Ascending aorta (tissue), 2 donors: ENCODE measurements around the gene ADAMTS12. TPM values are rescaled to one million over a fixed set of nuclear protein-coding genes. Genes with fewer than 3 reads are reported as not detected.

Experiments
- DNase-seq, 2 donors: peaks; one replicate each; pipeline ENCODE4 v3.0.0-alpha.2; 2019; ENCODE audit warnings: low spot score in 2 of 2
- H3K27ac ChIP-seq, 2 donors: fragments of 200-600 bp; sonication (generic); one replicate each; pipeline ENCODE4 v1.5.1; 2016 to 2017; ENCODE audit warnings: mild to moderate bottlenecking in 1 of 2
- H3K27me3 ChIP-seq: fragments of 200-600 bp; sonication (generic); one replicate; pipeline ENCODE4 v1.5.1; 2017
- H3K36me3 ChIP-seq, 2 donors: fragments of 200-600 bp; sonication (generic); one replicate each; pipeline ENCODE4 v1.5.1; 2016
- H3K4me1 ChIP-seq, 2 donors: fragments of 200-600 bp; sonication (generic); one replicate each; pipeline ENCODE4 v1.5.1; 2016 to 2017; ENCODE audit warnings: mild to moderate bottlenecking in 1 of 2
- H3K4me3 ChIP-seq, 2 donors: fragments of 200-600 bp; sonication (generic); one replicate each; pipeline ENCODE4 v1.5.1; 2016 to 2017; ENCODE audit warnings: mild to moderate bottlenecking in 1 of 2
- H3K9me3 ChIP-seq, 2 donors: fragments of 200-600 bp; sonication (generic); one replicate each; pipeline ENCODE4 v1.5.1; 2016
- intact Hi-C: fragments of 100-400 bp; cut with DNase I; formaldehyde crosslinking; loops from one replicate; pipeline ENCODE4 v1.15.1; 2023
- total RNA-seq: library from RNA; depleted of rRNA; stranded (reverse); fragments of >200 nt; gene quantifications from one replicate; pipeline ENCODE4 v1.1.0, GENCODE V29; 2016
- TF ChIP-seq, protein P1 (sequence below), 3 experiments: fragments of 200-600 bp in 2 of 3; fragments of 450-650 bp in 1 of 3; sonication (generic) in 2 of 3; IDR thresholded peaks; one replicate each; pipeline ENCODE4 v1.5.1; 2016 to 2019; ENCODE audit warnings: antibody characterized with exemption in 3 of 3, mild to moderate bottlenecking in 1 of 3, moderate library complexity in 1 of 3

ADAMTS12 gene
- total RNA-seq, 1 donor from 2014 or later = 1.4 TPM

- Histone ChIP-seq H3K27me3 (no peaks in the 10 kb centered on the region), H3K36me3 (peaks cover 8 to 14% of the 10 kb centered on the region in 2 donors)
- intact Hi-C loops = no loop called here
Measured at GRCh38 chr5:33479311-33479710, 412.5 kb downstream of the ADAMTS12 start.

DNA sequence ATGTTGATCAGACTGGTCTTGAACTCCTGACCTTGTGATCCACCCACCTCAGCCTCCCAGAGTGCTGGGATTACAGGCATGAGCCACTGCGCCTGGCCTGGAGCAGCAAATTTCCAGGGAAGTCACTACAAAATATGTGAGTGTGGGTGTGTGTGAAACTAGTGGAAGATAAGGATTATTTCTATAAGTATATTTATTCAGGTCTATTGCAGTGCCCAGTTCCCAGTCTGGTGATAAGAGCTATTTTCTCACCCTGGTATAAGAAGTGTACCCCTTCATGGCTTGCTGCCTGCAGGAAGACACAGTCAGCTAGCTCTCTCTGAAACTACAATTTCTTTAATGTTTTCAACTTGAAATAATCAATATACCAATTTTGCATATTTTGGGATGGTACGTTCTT, 414.0 kb downstream of the ADAMTS12 start:
- Histone ChIP-seq H3K4me1 (no peaks in the 10 kb centered on the region), H3K9me3 (no peaks in the 10 kb centered on the region), H3K27ac (no peak overlapping the region), H3K27me3 (no peaks in the 10 kb centered on the region), H3K4me3 (no peak overlapping the region), H3K36me3 (peaks cover 13 to 20% of the 10 kb centered on the region in 2 donors)
- intact Hi-C loops = no loop called here
- DNase-seq = no peak
- TF ChIP-seq, protein P1, sequence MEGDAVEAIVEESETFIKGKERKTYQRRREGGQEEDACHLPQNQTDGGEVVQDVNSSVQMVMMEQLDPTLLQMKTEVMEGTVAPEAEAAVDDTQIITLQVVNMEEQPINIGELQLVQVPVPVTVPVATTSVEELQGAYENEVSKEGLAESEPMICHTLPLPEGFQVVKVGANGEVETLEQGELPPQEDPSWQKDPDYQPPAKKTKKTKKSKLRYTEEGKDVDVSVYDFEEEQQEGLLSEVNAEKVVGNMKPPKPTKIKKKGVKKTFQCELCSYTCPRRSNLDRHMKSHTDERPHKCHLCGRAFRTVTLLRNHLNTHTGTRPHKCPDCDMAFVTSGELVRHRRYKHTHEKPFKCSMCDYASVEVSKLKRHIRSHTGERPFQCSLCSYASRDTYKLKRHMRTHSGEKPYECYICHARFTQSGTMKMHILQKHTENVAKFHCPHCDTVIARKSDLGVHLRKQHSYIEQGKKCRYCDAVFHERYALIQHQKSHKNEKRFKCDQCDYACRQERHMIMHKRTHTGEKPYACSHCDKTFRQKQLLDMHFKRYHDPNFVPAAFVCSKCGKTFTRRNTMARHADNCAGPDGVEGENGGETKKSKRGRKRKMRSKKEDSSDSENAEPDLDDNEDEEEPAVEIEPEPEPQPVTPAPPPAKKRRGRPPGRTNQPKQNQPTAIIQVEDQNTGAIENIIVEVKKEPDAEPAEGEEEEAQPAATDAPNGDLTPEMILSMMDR (IDR thresholded peaks at IDR 0.05) = no peak

More at GRCh38 chr5:33479311-33479710, 412.5 kb downstream of the ADAMTS12 start:
- TF ChIP-seq, protein P1 (IDR thresholded peaks at IDR 0.05) = no peak
- H3K9me3 ChIP-seq = no peaks in the 10 kb centered on the region
- no peak overlapping the region for H3K4me3 ChIP-seq
- no peaks in the 10 kb centered on the region for H3K4me1 ChIP-seq
- no peak for DNase-seq
- H3K27ac ChIP-seq = no peak overlapping the region

DNA sequence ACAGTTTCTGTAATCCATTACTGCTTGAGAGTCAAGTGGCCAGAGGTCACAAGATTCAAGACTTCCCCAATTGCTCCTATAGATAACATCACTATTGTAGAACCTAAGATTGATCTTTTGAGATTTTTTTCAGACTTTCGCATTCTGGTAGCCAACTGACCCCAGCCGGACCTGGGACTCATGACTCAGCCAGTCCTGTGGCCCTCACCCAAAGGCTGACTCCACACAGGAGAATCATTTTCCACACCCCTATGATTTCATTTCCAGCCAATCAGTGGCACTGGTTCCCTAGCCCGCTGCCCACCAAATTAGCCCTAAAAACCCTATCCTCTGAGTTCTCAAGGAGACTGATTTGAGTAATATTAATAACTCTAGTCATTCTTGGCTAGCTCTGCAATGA, 414.8 kb downstream of the ADAMTS12 start:
- peaks cover 16 to 28% of the 10 kb centered on the region in 2 donors for H3K36me3 ChIP-seq
- TF ChIP-seq, protein P1 (IDR thresholded peaks at IDR 0.05) = no peak
- H3K9me3 ChIP-seq = no peaks in the 10 kb centered on the region
- H3K4me3 ChIP-seq = no peak overlapping the region
- DNase-seq = no peak
- no peaks in the 10 kb centered on the region for H3K4me1 ChIP-seq
- H3K27me3 ChIP-seq = no peaks in the 10 kb centered on the region
- intact Hi-C loops = no loop called here
- H3K27ac ChIP-seq = no peak overlapping the region

- Histone ChIP-seq H3K27me3 (no peaks in the 10 kb centered on the region), H3K9me3 (no peaks in the 10 kb centered on the region), H3K27ac (no peak overlapping the region), H3K4me1 (no peaks in the 10 kb centered on the region), H3K36me3 (peaks cover 29 to 41% of the 10 kb centered on the region in 2 donors), H3K4me3 (no peak overlapping the region)
- TF ChIP-seq, protein P1 (IDR thresholded peaks at IDR 0.05) = no peak
- no peak for DNase-seq
- intact Hi-C loops = no loop called here
Measured at GRCh38 chr5:33475706-33476105, 416.1 kb downstream of the ADAMTS12 start.

GRCh38 chr5:33474931-33475499, 416.8 kb downstream of the ADAMTS12 start:
- Histone ChIP-seq H3K27ac (no peak overlapping the region), H3K36me3 (peaks cover 29 to 48% of the 10 kb centered on the region in 2 donors), H3K9me3 (no peaks in the 10 kb centered on the region), H3K4me1 (no peaks in the 10 kb centered on the region), H3K27me3 (no peaks in the 10 kb centered on the region), H3K4me3 (no peak overlapping the region)
- intact Hi-C loops = no loop called here
- TF ChIP-seq, protein P1 (IDR thresholded peaks at IDR 0.05) = no peak
- DNase-seq = no peak

DNA sequence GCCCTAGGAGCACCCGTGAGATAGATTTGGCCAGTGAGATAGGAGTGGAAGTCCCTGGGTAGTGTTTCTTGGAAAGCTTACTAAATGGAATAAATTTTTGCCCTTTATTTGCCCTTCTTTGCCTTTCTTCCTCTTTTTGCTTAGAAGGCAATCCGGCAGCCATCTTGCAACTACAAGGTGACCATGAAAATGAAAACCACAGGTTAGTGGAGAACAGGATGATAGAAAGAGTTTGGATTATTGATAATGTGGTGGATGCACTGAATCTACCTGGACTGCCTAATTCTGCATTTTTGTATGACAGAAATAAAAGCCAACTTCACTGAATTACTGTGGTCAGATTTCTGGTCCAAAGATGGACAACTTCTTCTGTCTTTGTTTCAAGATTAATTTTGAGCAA, 417.8 kb downstream of the ADAMTS12 start:
- no peaks in the 10 kb centered on the region for H3K9me3 ChIP-seq
- H3K27me3 ChIP-seq = no peaks in the 10 kb centered on the region
- H3K27ac ChIP-seq = no peak overlapping the region
- no peak overlapping the region for H3K4me3 ChIP-seq
- H3K4me1 ChIP-seq = no peaks in the 10 kb centered on the region
- intact Hi-C loops = no loop called here
- TF ChIP-seq, protein P1 (IDR thresholded peaks at IDR 0.05) = no peak
- no peak for DNase-seq
- H3K36me3 ChIP-seq = peaks cover 36 to 56% of the 10 kb centered on the region in 2 donors
